ENCODE results near the gene PI4KB.

- TF ChIP-seq, protein P1, sequence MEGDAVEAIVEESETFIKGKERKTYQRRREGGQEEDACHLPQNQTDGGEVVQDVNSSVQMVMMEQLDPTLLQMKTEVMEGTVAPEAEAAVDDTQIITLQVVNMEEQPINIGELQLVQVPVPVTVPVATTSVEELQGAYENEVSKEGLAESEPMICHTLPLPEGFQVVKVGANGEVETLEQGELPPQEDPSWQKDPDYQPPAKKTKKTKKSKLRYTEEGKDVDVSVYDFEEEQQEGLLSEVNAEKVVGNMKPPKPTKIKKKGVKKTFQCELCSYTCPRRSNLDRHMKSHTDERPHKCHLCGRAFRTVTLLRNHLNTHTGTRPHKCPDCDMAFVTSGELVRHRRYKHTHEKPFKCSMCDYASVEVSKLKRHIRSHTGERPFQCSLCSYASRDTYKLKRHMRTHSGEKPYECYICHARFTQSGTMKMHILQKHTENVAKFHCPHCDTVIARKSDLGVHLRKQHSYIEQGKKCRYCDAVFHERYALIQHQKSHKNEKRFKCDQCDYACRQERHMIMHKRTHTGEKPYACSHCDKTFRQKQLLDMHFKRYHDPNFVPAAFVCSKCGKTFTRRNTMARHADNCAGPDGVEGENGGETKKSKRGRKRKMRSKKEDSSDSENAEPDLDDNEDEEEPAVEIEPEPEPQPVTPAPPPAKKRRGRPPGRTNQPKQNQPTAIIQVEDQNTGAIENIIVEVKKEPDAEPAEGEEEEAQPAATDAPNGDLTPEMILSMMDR (IDR thresholded peaks at IDR 0.05) = no peak
- no peak for TF ChIP-seq POLR2A (IDR thresholded peaks at IDR 0.05)
Measured at GRCh38 chr1:151371370-151372057, 44.3 kb upstream of the PI4KB start.
